ENCODE measurements around the gene C19orf12.

DNA sequence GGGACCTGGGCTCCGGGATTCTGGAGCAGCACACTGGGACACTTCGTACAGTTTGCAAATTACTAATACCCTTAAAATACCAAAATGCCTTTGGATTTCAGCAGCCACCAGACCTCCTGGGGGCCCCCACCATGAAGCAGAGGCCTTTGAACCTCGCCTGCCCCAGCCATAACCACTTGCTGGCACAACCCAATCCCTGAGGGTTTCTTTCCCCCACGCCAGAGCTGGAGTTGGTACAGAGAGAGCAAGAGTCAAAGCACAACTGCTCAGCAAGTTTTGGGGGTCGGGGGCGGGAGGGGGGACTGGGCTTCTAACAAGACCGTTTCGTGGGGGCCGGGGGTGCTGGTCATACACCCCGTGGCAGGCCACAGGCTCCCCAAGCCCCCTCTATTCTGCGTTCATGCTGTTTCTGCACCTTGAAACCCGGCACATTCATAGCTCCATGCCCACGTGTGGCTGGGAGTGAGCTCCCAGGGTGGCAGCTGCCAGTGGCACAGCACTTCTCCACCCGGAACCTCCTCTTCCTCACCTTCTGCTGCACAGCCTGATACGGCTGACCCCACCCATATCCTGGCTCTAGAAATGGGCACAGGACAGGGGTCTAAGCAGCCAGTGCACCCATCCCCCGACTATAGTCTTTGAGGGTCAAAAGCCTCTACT lies 32.7 kb downstream of the C19orf12 start:
- TF ChIP-seq EZH2 (IDR thresholded peaks at IDR 0.05; ENCODE audit: low read length, missing control alignments) = no peak
- TF ChIP-seq, protein P1, sequence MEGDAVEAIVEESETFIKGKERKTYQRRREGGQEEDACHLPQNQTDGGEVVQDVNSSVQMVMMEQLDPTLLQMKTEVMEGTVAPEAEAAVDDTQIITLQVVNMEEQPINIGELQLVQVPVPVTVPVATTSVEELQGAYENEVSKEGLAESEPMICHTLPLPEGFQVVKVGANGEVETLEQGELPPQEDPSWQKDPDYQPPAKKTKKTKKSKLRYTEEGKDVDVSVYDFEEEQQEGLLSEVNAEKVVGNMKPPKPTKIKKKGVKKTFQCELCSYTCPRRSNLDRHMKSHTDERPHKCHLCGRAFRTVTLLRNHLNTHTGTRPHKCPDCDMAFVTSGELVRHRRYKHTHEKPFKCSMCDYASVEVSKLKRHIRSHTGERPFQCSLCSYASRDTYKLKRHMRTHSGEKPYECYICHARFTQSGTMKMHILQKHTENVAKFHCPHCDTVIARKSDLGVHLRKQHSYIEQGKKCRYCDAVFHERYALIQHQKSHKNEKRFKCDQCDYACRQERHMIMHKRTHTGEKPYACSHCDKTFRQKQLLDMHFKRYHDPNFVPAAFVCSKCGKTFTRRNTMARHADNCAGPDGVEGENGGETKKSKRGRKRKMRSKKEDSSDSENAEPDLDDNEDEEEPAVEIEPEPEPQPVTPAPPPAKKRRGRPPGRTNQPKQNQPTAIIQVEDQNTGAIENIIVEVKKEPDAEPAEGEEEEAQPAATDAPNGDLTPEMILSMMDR (conservative IDR thresholded peaks at IDR 0.05 in 1 of 2, IDR thresholded peaks at IDR 0.05 in 1 of 2; ENCODE audit: low read depth in 1 of 2, low read length in 2 of 2) = no peak
